Mucosa of descending colon (tissue), 3 donors: ENCODE results near the gene UBE2G1. TPM values are rescaled to one million over a fixed set of nuclear protein-coding genes. Genes with fewer than 3 reads are reported as not detected.
"Not testable (repeated sequence)": the region's sequence is repeated elsewhere in the genome, so short reads cannot be mapped to it uniquely, and the experiment has no call there.

Experiments used
- ATAC-seq: fragments of 200-7000 bp; cut with Tn5 transposase; one replicate; pipeline ENCODE4 v1.9.1; 2020; ENCODE audit warnings: mild to moderate bottlenecking, moderate library complexity
- DNase-seq, 3 donors: peaks; one replicate each; pipeline ENCODE4 v3.0.0-alpha.2; 2020
- H3K36me3 ChIP-seq: fragments of 200-600 bp; one replicate; pipeline ENCODE4 v1.8.0; 2021; ENCODE audit warnings: low read depth, mild to moderate bottlenecking
- H3K4me1 ChIP-seq: fragments of 200-600 bp; one replicate; pipeline ENCODE4 v1.8.0; 2021; ENCODE audit warnings: low read depth, mild to moderate bottlenecking
- H3K4me3 ChIP-seq: fragments of 200-600 bp; one replicate; pipeline ENCODE4 v1.8.0; 2021; ENCODE audit warnings: mild to moderate bottlenecking
- H3K9me3 ChIP-seq: fragments of 200-600 bp; one replicate; pipeline ENCODE4 v1.8.0; 2021; ENCODE audit warnings: mild to moderate bottlenecking
- CTCF ChIP-seq: fragments of 200-600 bp; IDR thresholded peaks from one replicate; pipeline ENCODE4 v1.8.0; 2022; ENCODE audit warnings: antibody characterized with exemption, mild to moderate bottlenecking
- intact Hi-C, 2 donors: fragments of 100-400 bp; cut with DNase I in 1 of 2; cut with micrococcal nuclease in 1 of 2; formaldehyde crosslinking; loops; one replicate each; pipeline versions ENCODE4 v1.11.0 to v1.11.1; 2022; cut with DNase I, micrococcal nuclease
- total RNA-seq, 3 donors: library from RNA; stranded (reverse); fragmentation: NEBNext Ultra II Directional in 2 of 3; extraction: Animal tissue kit (Norgen Biotek cat#: 25700) in 2 of 3; gene quantifications; one replicate each; pipeline versions ENCODE4 v1.2.1 to v1.2.4, GENCODE V29; 2021 to 2023
- donor health status: DM: no; HTN: no; CAD: no; lungs with moderate emphysema.
- donor health status: DM: no; HTN: no; CAD: no.
- donor health status: DM: no; HTN: yes; CAD: no.

The UBE2G1 gene
- total RNA-seq, 3 donors from 2014 or later: 51.9 to 103 (median 56.7) TPM

GRCh38 chr17:4358154-4358553 is 8.3 kb downstream of the UBE2G1 start:
- intact Hi-C loops: no loop called here
- no peak for TF ChIP-seq CTCF
- Histone ChIP-seq H3K4me3 (no peak overlapping the region), H3K36me3 (no peaks in the 10 kb centered on the region), H3K4me1 (peaks cover 14% of the 10 kb centered on the region), H3K9me3 (no peaks in the 10 kb centered on the region)
- DNase-seq (no peak), ATAC-seq (no peak)

DNA sequence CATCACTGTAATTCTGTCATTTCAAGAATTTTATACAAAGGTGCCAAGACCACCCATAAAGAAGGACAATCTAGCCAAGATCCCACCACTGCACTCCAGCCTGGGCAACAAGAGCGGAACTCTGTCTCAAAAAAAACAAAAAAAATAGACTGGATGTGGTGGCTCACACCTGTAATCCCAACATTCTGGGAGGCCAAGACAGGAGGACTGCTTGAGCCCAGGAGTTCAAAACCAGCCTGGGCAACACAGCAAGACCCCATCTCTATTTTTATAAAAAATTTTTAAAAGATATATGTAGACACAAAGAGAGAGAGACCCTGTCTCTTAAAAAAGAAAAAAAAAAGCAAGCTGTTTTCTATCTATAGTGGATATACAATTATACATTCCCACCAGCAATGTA is 8.8 kb downstream of the UBE2G1 start:
- peaks cover 14% of the 10 kb centered on the region for H3K4me1 ChIP-seq
- DNase-seq (no peak), ATAC-seq (no peak)
- intact Hi-C loops: no loop called here
- no peaks in the 10 kb centered on the region for H3K9me3 ChIP-seq
- no peak overlapping the region for H3K4me3 ChIP-seq
- no peaks in the 10 kb centered on the region for H3K36me3 ChIP-seq
- TF ChIP-seq CTCF: no peak

DNA sequence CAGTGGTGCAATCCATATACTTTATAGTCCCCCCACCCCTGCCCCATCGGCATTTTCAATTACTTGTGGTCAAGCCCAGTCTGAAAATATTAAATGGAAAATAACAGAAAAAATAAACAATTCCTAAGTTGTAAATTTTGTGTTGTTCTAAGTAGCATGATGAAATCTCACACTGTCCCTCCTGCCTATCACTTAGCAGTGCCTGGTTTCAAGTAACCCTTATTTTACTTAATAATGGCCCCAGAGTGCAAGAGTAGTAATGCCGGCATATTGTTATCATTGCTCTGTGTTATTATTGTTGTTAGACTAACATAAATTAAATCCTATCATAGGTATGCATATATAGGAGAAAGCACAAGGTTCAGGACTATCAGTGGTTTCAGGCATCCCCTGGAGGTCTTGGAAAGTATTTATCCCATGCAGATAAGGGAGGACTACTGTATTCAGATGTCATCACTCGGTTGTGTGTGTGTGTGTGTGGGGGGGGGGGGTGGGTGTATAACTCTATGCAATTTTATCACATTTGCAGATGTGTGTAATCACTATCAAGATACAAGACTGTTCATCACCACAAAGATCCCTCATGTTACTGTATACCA is 9.3 kb downstream of the UBE2G1 start:
- TF ChIP-seq CTCF: no peak
- intact Hi-C loops: no loop called here
- Histone ChIP-seq H3K36me3 (no peaks in the 10 kb centered on the region), H3K4me3 (no peak overlapping the region), H3K4me1 (peaks cover 14% of the 10 kb centered on the region), H3K9me3 (no peaks in the 10 kb centered on the region)
- ATAC-seq (no peak), DNase-seq (no peak)

DNA sequence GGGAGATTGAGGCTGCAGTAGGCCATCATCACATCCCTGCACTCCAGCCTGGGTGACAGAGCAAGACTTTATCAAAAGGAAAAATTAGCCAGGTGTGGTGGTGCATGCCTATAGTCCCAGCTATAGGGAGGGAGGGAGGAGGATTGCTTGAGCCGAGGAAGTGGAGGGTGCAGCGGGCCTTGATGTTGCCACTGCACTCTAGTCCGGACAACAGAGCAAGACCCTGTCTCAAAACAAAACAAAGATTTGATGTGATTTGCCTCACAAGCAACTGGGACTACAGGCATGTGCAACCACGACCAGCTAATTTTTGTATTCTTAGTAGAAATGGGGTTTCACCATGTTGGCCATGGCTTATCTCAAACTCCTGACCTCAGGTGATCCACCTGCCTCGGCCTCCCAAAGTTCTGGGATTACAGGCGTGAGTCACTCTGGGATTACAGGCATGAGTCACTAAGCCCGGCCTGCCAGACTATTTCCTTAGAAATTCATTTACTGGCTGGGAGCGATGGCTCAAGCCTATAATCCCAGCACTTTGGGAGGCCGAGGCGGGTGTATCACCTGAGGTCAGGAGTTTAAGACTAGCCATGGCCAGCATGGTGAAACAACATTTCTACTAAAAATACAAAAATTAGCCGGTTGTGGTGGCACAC is 11.5 kb downstream of the UBE2G1 start:
- Histone ChIP-seq H3K4me1 (peaks cover 10% of the 10 kb centered on the region), H3K36me3 (no peaks in the 10 kb centered on the region), H3K9me3 (no peaks in the 10 kb centered on the region), H3K4me3 (no peak overlapping the region)
- DNase-seq (peak in 1 of 3 donors; percentile 33), ATAC-seq (peak; percentile 82)
- intact Hi-C loops: no loop called here
- TF ChIP-seq CTCF: no peak

DNA sequence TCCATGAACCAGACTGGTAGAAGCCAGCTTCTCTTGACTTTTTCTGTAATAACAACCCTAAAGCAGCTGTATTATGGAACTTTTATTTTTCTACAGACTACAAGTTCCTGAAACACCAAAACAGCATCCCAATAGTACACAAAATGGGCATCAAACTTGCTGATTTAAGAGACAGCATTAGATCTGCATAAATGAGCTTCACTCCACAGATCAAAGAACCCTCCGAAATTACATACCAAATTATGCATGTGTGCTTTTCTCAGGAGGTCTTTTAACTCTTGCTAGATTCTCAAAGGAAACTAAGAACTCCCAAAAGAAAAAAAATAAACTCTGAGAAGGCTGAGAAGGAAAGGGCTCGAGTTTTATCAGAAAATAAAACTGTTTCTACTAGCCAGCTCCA is 12.3 kb downstream of the UBE2G1 start:
- H3K4me1 ChIP-seq: peaks cover 10% of the 10 kb centered on the region
- no peak for ATAC-seq
- H3K36me3 ChIP-seq: no peaks in the 10 kb centered on the region
- no peak overlapping the region for H3K4me3 ChIP-seq
- TF ChIP-seq CTCF: no peak
- no peak for DNase-seq
- no peaks in the 10 kb centered on the region for H3K9me3 ChIP-seq
- intact Hi-C loops: no loop called here

DNA sequence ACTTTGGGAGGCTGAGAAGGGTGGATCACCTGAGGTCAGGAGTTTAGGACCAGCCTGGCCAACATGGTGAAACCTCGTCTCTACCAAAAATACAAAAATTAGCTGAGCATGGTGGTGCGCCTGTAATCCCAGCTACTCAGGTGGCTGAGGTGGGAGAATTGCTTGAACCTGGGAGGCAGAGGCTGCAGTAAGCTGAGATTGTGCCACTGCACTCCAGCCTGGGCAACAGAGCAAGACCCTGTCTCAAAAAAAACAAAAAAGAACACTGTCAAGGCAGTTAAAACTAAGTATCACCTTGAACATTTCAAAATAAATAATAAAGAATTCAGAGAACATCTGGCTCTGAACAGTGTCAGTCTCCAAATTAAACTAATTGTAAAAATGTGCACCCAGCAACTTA is 16.3 kb downstream of the UBE2G1 start:
- ATAC-seq, DNase-seq, H3K9me3 ChIP-seq, H3K36me3 ChIP-seq, intact Hi-C loops, H3K4me1 ChIP-seq, H3K4me3 ChIP-seq: not testable (repeated sequence)
